ENCODE data around the gene EMILIN2. TPM values are rescaled to one million over a fixed set of nuclear protein-coding genes. Genes with fewer than 3 reads are reported as not detected.
A peak's percentile ranks its signal among the peaks of the same experiment; 100 is the strongest.

Gene EMILIN2
- polyA plus RNA-seq, 2 of the 4 experiments (the other 2 are of a cell fraction): 5.4 to 7.8 TPM

DNA sequence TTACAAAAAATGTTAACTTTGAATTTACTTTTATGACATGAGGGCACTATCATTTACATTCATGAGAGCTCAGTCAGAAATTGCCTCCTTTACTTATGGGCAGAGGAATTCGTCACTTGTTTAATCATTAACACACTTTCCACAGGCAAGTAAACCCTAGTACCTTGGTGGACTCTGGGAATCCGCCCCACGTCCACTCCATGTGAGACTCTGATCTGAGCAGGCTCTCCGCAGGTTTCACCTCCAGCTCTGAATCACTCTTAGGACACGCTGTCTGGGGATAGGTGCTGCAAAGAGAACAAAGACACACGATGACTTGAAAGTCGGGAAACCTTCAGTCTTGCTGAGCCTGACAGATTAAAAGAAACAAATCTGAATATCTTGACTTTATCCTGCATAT lies 92.5 kb downstream of the EMILIN2 start:
- Histone ChIP-seq H3K9me3 (no peaks in the 10 kb centered on the region), H3K27ac (peak overlapping the region; percentile 66 to 84), H3K4me1 (peaks cover 38% of the 10 kb centered on the region), H3K4me3 (no peak overlapping the region), H3K4me2 (peak overlapping the region; percentile 45)
- ATAC-seq: peak; percentile 92 to 94
- POLR2A ChIA-PET: interaction anchor here (1.0 kb wide), 1 partner anchor 308 kb away, joined by 3 read pairs; the partner anchor contains the start of gene MYL12A
- peak; percentile 23 for FAIRE-seq
- DNase-seq (ENCODE audit: low read depth in 1 of 2, low spot score in 1 of 2): peak; percentile 58 to 74
- no peak for TF ChIP-seq NPAS2 (CRISPR knock-in tag; IDR thresholded peaks at IDR 0.05; ENCODE audit: borderline replicate concordance)
- no peak for TF ChIP-seq ZSCAN20 (CRISPR knock-in tag; IDR thresholded peaks at IDR 0.05)
- TF ChIP-seq ESRRA (IDR thresholded peaks at IDR 0.05; ENCODE audit: borderline replicate concordance, low read length): no peak
- TF ChIP-seq, protein P1, sequence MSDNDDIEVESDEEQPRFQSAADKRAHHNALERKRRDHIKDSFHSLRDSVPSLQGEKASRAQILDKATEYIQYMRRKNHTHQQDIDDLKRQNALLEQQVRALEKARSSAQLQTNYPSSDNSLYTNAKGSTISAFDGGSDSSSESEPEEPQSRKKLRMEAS (IDR thresholded peaks at IDR 0.05): peak; percentile 68
- no peak for TF ChIP-seq ZC3H11A (IDR thresholded peaks at IDR 0.05)
- TF ChIP-seq CBX8 (IDR thresholded peaks at IDR 0.05): no peak
- no peak for TF ChIP-seq NFE2L2 (conservative IDR thresholded peaks at IDR 0.05; ENCODE audit: low read length)
- no peak for TF ChIP-seq HDAC2 (IDR thresholded peaks at IDR 0.05)
- TF ChIP-seq JUNB (IDR thresholded peaks at IDR 0.05): no peak
- peak; percentile 9; the same call in 1 of the 3 replicates for TF ChIP-seq SMC3 (IDR thresholded peaks at IDR 0.05)
- TF ChIP-seq, protein P2, sequence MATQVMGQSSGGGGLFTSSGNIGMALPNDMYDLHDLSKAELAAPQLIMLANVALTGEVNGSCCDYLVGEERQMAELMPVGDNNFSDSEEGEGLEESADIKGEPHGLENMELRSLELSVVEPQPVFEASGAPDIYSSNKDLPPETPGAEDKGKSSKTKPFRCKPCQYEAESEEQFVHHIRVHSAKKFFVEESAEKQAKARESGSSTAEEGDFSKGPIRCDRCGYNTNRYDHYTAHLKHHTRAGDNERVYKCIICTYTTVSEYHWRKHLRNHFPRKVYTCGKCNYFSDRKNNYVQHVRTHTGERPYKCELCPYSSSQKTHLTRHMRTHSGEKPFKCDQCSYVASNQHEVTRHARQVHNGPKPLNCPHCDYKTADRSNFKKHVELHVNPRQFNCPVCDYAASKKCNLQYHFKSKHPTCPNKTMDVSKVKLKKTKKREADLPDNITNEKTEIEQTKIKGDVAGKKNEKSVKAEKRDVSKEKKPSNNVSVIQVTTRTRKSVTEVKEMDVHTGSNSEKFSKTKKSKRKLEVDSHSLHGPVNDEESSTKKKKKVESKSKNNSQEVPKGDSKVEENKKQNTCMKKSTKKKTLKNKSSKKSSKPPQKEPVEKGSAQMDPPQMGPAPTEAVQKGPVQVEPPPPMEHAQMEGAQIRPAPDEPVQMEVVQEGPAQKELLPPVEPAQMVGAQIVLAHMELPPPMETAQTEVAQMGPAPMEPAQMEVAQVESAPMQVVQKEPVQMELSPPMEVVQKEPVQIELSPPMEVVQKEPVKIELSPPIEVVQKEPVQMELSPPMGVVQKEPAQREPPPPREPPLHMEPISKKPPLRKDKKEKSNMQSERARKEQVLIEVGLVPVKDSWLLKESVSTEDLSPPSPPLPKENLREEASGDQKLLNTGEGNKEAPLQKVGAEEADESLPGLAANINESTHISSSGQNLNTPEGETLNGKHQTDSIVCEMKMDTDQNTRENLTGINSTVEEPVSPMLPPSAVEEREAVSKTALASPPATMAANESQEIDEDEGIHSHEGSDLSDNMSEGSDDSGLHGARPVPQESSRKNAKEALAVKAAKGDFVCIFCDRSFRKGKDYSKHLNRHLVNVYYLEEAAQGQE (IDR thresholded peaks at IDR 0.05): no peak
- CTCF ChIA-PET: interaction anchor here (1.0 to 3.2 kb wide), 5 partner anchors 9 to 306 kb away, joined by 3 to 14 read pairs (median 3); no protein-coding TSS in a partner anchor
- WGBS (ENCODE audit: missing lambda C conversion rate): 1% methylated on average over 7 of the region's 7 CpGs

DNA sequence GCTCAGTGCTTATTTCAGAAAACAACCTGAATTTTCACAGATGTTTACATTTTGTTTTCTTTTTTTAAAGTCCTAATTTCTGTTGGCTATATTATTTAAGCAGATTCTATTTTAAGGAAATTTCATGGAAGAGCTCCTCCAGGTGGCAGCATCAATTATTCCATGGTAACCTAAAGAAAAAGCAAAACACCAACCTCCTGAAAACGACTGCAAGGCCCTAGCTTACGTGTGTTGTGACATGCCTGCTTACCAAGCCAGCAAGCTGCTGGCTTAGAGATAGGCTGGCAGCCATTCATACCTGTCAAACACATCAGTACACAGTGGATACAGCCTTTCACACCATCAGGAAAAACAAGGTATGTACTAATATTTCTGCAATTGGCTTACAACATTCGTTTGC lies 101.2 kb downstream of the EMILIN2 start:
- TF ChIP-seq BHLHE40 (IDR thresholded peaks at IDR 0.05; ENCODE audit: low read depth, low read length): no peak
- TF ChIP-seq ZFP36 (IDR thresholded peaks at IDR 0.05; ENCODE audit: borderline replicate concordance, partially characterized antibody): no peak
- no peak for TF ChIP-seq EHF (CRISPR knock-in tag; IDR thresholded peaks at IDR 0.05)
- TF ChIP-seq MAFK (IDR thresholded peaks at IDR 0.05; ENCODE audit: partially characterized antibody): no peak
- no peak for TF ChIP-seq HOXB5 (CRISPR knock-in tag; IDR thresholded peaks at IDR 0.05)
- TF ChIP-seq CBX2 (IDR thresholded peaks at IDR 0.05; ENCODE audit: borderline replicate concordance, low read depth): no peak
- peak; percentile 33 to 36; a peak in 2 of 5 replicates for TF ChIP-seq RAD21 (conservative IDR thresholded peaks at IDR 0.05 in 1 of 2, IDR thresholded peaks at IDR 0.05 in 1 of 2)
- TF ChIP-seq, protein P3, sequence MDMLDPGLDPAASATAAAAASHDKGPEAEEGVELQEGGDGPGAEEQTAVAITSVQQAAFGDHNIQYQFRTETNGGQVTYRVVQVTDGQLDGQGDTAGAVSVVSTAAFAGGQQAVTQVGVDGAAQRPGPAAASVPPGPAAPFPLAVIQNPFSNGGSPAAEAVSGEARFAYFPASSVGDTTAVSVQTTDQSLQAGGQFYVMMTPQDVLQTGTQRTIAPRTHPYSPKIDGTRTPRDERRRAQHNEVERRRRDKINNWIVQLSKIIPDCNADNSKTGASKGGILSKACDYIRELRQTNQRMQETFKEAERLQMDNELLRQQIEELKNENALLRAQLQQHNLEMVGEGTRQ (IDR thresholded peaks at IDR 0.05): no peak
- TF ChIP-seq HOXB13 (CRISPR knock-in tag; IDR thresholded peaks at IDR 0.05; ENCODE audit: low read depth): no peak
- peak; percentile 51 for TF ChIP-seq SMC3 (IDR thresholded peaks at IDR 0.05)
- TF ChIP-seq MYC (IDR thresholded peaks at IDR 0.05; ENCODE audit: borderline replicate concordance, low read length): no peak
- TF ChIP-seq, protein P4, sequence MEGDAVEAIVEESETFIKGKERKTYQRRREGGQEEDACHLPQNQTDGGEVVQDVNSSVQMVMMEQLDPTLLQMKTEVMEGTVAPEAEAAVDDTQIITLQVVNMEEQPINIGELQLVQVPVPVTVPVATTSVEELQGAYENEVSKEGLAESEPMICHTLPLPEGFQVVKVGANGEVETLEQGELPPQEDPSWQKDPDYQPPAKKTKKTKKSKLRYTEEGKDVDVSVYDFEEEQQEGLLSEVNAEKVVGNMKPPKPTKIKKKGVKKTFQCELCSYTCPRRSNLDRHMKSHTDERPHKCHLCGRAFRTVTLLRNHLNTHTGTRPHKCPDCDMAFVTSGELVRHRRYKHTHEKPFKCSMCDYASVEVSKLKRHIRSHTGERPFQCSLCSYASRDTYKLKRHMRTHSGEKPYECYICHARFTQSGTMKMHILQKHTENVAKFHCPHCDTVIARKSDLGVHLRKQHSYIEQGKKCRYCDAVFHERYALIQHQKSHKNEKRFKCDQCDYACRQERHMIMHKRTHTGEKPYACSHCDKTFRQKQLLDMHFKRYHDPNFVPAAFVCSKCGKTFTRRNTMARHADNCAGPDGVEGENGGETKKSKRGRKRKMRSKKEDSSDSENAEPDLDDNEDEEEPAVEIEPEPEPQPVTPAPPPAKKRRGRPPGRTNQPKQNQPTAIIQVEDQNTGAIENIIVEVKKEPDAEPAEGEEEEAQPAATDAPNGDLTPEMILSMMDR (IDR thresholded peaks at IDR 0.05): peak; percentile 47
- POLR2A ChIA-PET: no interaction called here

More for the DNA sequence above, 101.2 kb downstream of the EMILIN2 start:
- H3K4me1 ChIP-seq: no peaks in the 10 kb centered on the region
- H3K9me3 ChIP-seq: no peaks in the 10 kb centered on the region
- no peak overlapping the region for H3K27ac ChIP-seq
- WGBS (ENCODE audit: missing lambda C conversion rate): 43% methylated on average over 3 of the region's 3 CpGs
- peak; percentile 15 to 54 for DNase-seq (ENCODE audit: low read depth in 1 of 2, low spot score in 1 of 2)
- no peak for FAIRE-seq
- no peak overlapping the region for H3K4me3 ChIP-seq
- peak; percentile 59 to 70; a peak in 5 of 6 replicates for ATAC-seq
- no peak overlapping the region for H3K4me2 ChIP-seq
- CTCF ChIA-PET: interaction anchor here (0.7 to 2.9 kb wide), 14 partner anchors 8 to 298 kb away, joined by 3 to 13 read pairs (median 5); partner anchors contain the start of gene MYL12A
